Measurements from ENCODE around the gene SLAMF1. TPM values are rescaled to one million over a fixed set of nuclear protein-coding genes. Genes with fewer than 3 reads are reported as not detected.
"Not testable (repeated sequence)": the region's sequence is repeated elsewhere in the genome, so short reads cannot be mapped to it uniquely, and the experiment has no call there.

The SLAMF1 gene
- total RNA-seq, 1 experiment from 2014 or later, result not detected

DNA sequence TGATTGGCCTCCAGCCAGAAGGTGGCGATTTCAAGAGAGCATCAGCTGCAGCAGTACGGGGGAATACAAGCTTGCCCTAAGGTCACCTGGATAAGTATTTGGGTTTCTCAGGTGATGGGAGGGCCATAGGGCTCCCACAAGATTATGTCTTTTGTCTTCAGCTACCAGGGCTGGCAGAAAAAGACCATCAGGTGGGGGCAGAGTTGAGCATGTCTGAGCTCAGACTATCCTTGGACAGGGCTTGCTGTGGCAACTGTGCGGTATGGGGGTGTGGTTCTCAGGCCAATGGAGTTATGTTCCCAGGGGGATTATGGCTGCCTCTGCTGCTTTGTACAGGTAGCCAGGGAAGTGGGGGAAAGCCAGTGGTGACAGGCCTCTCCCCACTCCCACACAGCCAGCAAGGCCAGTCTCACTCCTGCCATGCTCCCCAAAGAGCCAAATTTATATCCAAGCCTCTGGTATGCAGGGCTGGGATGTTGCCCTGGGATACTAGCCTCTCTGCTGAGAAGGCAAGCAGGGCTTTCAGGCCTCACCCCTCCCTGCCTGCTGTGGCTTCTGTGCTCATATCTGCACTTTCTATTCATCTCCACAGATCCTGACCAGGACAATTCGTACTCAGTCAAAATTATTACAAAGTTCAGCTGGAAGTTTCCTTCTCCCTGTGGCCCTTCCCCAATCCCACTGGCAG, 40.9 kb downstream of the SLAMF1 start:
- no peak for DNase-seq (ENCODE audit: low read depth)

DNA sequence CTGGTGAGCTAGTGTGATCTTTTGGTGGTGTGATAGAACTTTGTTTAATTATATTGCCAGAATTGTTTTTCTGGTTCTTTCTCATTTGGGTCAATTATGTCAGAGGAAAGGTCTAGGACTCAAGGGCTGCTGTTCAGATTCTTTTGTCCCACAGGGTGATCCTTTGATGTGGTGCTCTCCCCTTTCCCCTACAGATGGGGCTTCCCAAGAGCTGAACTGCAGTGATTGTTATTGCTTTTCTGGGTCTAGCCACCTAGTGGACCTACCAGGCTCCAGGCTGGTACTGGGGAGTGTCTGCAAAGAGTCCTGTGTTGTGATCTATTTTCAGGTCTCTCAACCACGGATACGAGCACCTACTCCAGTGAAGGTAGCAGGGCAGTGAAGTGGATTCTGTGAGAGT, 41.6 kb downstream of the SLAMF1 start:
- no peak for DNase-seq (ENCODE audit: low read depth)

DNA sequence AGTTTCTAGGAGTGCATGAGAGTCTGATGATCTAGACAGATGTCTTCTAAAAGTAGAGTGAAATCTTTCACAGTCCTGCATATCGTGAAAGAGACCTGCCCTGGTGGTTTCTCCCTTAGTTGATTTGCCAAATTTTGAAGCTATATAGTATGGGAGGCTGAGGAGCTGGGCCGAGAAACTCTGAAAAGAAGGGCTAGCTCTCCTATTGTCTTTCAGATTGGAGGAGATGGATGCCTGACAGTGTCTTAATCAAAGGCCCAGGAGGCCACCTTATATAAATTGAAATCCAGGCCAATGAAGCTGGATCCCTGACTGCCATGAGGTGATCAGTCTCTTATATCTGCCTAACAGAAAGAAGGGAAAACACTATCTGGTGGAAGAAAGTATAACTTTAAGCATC, 49.1 kb downstream of the SLAMF1 start:
- DNase-seq (ENCODE audit: low read depth), result no peak

DNA sequence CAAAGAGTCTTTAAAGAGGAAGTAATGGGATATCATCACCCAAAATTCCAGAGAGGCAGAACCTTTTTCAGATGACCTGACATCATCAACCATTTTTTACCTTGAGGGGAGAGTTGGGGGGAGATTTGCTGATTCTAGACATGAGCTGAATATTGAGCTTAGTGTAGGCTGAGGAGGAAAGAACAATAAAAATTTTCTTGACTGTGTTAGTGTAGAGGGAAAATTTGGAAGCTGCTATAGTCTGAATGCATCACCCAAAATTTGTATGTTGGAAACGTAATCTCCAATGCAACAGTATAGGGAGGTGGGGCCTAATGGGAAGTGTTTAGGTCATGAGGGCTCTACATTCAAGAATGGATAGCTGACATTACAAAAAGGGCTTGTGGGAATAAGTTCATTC, 49.8 kb downstream of the SLAMF1 start:
- no peak for DNase-seq (ENCODE audit: low read depth)

- no peak for DNase-seq (ENCODE audit: low read depth)
Observed at GRCh38 chr1:160590488-160590887, 56.4 kb downstream of the SLAMF1 start.

- DNase-seq (ENCODE audit: low read depth), result no peak
Observed at GRCh38 chr1:160588468-160588867, 58.4 kb downstream of the SLAMF1 start.

- no peak for DNase-seq (ENCODE audit: low read depth)
Observed at GRCh38 chr1:160584784-160585183, 62.1 kb downstream of the SLAMF1 start.

- DNase-seq (ENCODE audit: low read depth), result not testable (repeated sequence)
Observed at GRCh38 chr1:160582976-160583375, 63.9 kb downstream of the SLAMF1 start.

DNA sequence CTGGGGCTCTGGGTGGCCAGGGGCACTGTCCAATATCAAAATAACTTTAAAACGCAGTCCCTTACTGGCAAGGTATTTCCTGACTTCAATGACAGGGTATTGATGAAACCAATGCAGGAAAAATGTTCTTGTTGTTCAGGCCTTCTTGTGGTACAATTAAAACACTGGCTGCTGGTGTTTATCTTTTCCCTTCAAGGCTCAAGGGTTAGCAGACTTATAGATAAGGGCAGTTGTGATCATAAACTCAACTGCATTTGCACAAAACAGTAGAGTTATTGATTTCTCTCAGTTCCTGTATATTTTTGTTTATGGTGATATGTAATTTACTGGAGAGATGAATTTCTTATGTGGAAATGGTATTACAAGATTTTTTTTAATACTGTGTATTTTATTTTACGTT, 64.9 kb downstream of the SLAMF1 start:
- no peak for DNase-seq (ENCODE audit: low read depth)

DNA sequence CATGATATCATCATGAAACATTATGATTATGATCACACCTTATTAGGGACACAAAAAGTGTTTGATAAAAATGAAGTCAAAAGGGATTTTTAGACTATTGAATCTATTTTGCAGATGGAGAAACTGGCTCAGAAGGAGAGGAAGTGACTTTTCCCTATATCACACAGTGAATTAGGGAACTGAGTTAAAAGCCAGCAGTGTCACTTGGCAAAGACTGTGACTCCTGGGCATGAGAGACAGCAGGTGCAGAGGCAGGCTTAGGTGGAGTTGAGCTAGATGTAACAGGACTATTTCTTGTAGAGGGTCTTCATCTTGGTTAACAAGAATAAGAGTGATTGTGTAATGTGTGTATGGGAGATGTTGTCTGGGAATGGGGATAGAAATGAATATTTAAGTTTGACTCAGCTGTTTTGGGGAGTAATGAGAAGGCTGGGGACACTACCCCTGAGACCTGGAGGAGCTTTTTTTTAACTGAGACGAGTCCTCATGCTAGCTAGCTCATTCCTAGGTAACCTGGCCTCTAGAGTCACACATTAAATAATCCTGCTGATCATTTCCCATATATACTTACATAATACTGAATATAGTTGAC, 66.5 kb downstream of the SLAMF1 start:
- no peak for DNase-seq (ENCODE audit: low read depth)

GRCh38 chr1:160579216-160579701, 67.6 kb downstream of the SLAMF1 start, which contains the start of gene CD84:
CD84 (minus strand) TSS chr1:160579496; CDS start chr1:160579437, 59 bp downstream.
- DNase-seq (ENCODE audit: low read depth), result no peak

- DNase-seq (ENCODE audit: low read depth), result no peak
Observed at GRCh38 chr1:160578525-160579191, 68.2 kb downstream of the SLAMF1 start.

DNA sequence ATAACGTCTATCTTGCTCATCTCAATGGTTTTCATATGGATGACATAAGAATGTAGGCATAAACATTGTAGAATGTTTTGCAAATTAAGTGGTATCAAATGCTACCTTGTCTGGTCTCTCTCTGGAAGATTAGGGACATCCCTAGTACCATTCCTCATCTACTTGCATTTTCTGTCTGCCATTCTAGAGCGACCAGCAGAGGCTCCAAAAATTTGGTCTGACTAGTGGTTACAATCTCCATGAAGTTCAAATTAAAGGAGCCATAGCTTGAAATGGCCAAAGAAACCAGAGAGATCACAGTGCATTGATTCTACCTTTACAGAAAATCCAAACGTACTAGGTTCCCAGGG, 68.7 kb downstream of the SLAMF1 start:
- DNase-seq (ENCODE audit: low read depth), result no peak

DNA sequence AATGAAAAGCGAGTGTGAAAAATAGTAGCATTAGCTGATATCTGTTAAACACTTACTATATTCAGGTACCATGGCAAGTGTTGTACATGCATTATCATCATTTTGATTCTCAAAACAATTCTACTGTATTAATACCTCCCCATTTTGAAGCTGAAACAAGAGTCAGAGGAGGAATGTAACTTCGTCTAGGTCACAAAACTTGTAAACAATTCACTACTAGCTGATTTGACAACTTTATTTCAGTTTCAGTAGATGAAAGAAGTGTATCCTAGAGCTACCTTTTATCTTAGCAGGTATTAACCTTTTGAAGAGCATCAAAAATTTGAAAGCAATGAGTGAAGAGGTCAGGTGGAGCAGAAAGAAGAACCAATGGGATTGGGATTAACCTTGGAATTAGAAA, 69.2 kb downstream of the SLAMF1 start:
- DNase-seq (ENCODE audit: low read depth), result no peak

DNA sequence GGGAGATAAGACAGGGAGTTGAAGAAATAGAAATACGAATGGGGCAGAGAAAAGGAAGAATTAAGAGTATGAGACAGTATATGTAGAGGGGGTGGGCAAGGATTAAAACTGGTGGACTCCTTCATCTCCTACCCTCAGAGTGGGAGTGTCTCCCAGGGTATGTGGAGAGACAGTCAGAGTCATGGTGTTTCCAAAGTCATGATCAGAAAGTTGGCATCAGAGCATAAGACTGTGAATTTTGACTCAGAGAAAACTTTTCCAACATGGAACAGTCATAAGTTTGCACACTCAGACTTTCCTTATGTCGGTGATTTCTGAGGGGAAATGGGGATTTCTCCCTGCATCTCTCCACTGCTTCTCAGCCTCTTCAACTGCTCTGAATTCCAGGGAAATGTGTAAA, 70.0 kb downstream of the SLAMF1 start:
- no peak for DNase-seq (ENCODE audit: low read depth)

DNA sequence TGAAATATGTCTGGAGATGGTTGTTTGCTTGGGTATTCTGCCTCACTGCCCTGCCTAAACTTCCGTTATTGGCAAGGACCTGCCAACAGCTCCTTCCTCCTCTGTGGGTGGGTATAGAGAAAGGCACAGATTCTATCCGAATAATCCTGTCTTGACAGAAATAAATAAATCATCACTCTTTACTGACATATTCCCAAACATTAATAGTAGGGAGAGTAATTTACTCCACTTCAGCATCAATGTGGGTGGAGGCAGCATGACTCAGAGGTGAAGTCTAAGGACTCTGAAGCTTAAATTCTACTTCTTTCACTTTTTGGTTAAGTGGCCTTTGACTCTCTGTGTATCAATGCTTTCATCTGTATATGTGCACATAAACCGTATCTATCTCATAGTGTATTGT, 70.5 kb downstream of the SLAMF1 start:
- DNase-seq (ENCODE audit: low read depth), result no peak

- DNase-seq (ENCODE audit: low read depth), result no peak
Observed at GRCh38 chr1:160575112-160575664, 71.7 kb downstream of the SLAMF1 start.

GRCh38 chr1:160570840-160571239, 76.0 kb downstream of the SLAMF1 start:
- DNase-seq (ENCODE audit: low read depth), result no peak

GRCh38 chr1:160569806-160570205, 77.0 kb downstream of the SLAMF1 start:
- DNase-seq (ENCODE audit: low read depth), result no peak

GRCh38 chr1:160567858-160568682, 78.8 kb downstream of the SLAMF1 start:
- no peak for DNase-seq (ENCODE audit: low read depth)

DNA sequence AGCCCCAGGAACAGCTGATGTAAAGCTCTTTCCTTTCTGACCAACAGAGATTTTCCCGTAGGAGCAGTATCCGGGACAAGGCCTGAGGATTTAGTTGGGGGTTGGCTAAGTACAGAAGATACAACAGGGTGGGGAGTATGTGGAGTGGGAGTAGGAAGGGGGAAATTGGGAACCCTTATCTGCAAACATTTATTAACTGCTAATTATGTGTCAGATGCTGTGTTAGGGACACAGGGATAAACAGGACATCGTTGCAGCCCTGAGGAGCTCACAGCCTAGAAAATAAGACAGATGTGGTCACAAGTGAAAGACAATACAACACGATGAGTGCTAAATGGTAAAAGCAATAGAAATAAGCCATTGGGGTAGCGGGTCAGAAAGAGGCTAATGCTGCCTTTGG, 79.5 kb downstream of the SLAMF1 start:
- no peak for DNase-seq (ENCODE audit: low read depth)

DNA sequence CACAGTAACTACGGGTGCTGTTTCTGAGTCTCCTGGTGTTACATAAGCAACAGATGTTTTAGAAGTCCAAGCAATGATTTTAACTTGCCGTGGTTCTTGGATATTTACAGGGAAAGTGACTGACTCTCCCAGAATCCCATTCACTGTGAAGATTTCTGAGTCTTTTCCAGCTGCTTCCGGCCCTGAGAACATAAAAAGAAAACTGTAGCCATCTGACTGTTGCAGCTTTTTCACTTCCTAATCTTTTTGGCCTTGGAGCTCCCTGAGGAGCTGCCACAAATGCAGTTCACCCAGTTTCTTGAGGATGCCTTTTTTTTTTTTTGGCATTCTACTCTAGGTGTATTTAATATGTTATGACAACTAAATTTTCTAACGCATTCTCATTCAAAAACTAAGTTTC, 81.3 kb downstream of the SLAMF1 start:
- no peak for DNase-seq (ENCODE audit: low read depth)

Data from LHCN-M2 (cell line).